ENCODE results near the gene KMT2D.

DNA sequence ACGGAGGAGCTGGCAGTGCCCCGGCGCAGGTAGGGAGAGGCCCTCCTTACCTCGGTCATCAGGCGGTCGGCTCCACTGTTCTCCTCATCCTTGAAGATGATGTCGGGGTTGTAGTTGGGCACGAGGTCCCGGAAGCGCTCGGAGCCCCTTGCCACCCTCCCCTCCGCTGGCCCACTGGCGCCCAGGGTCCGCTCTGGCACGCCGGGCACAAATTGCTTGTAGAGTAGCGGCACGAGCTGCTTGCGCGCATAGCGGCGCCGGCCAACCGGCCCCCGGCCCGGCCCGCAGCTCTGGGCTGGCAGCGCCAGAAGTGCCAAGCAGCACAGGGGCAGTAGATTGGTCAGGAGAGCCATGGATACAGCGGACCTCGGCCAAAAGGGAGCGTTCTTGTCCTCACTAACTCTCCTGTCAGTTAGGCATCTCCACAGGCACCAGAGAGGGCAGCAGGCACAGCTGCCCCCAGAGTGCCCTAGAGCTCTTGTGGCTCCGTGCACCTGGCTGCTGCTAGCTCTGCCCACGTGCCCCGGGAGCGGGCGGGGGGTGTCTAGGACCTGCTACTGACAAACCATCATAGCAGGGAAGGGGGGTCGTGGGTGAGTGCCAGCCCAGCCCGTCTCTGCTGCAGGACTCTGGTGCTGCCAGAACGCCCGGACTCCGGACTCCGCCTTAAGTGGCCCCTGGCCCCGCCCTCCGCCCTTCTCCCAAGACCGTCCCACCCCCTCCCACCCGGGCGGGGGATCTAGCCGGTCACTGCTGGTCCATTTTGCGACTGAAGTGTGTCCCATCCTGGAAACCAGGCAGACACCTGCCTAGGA lies 33.8 kb upstream of the KMT2D start, which contains the start of gene DHH:
- TF ChIP-seq POLR2A (IDR thresholded peaks at IDR 0.05): no peak
- TF ChIP-seq, protein P1, sequence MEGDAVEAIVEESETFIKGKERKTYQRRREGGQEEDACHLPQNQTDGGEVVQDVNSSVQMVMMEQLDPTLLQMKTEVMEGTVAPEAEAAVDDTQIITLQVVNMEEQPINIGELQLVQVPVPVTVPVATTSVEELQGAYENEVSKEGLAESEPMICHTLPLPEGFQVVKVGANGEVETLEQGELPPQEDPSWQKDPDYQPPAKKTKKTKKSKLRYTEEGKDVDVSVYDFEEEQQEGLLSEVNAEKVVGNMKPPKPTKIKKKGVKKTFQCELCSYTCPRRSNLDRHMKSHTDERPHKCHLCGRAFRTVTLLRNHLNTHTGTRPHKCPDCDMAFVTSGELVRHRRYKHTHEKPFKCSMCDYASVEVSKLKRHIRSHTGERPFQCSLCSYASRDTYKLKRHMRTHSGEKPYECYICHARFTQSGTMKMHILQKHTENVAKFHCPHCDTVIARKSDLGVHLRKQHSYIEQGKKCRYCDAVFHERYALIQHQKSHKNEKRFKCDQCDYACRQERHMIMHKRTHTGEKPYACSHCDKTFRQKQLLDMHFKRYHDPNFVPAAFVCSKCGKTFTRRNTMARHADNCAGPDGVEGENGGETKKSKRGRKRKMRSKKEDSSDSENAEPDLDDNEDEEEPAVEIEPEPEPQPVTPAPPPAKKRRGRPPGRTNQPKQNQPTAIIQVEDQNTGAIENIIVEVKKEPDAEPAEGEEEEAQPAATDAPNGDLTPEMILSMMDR (IDR thresholded peaks at IDR 0.05): no peak

All from testis (tissue), 2 donors.